Measurements from ENCODE around the gene GALNT14.

GALNT14 gene

GRCh38 chr2:31147645-31148044, 9.4 kb upstream of the GALNT14 start:
- H3K4me1 ChIP-seq (ENCODE audit: control insufficient read depth, insufficient read depth, low read length) = no peaks in the 10 kb centered on the region
- ChIA-PET CTCF (no interaction called here), POLR2A (no interaction called here)

GRCh38 chr2:31142110-31142509, 3.9 kb upstream of the GALNT14 start:
- Histone ChIP-seq H3K4me3 (ENCODE audit: low read depth, low read length) (no peak overlapping the region), H3K4me1 (ENCODE audit: control insufficient read depth, insufficient read depth, low read length) (no peaks in the 10 kb centered on the region), H3K9me3 (ENCODE audit: control insufficient read depth, insufficient read depth, low read depth, low read length) (no peaks in the 10 kb centered on the region), H3K36me3 (ENCODE audit: control insufficient read depth in 2 of 2, insufficient read depth in 1 of 2, low read length in 2 of 2) (no peaks in the 10 kb centered on the region), H3K27ac (ENCODE audit: extremely low read depth, low read depth, low read length) (no peak overlapping the region)
- TF ChIP-seq PRDM1 (tag by site-specific recombination; IDR thresholded peaks at IDR 0.05) = no peak
- no peak for TF ChIP-seq ZNF626 (tag by site-specific recombination; IDR thresholded peaks at IDR 0.05)
- TF ChIP-seq, protein P1, sequence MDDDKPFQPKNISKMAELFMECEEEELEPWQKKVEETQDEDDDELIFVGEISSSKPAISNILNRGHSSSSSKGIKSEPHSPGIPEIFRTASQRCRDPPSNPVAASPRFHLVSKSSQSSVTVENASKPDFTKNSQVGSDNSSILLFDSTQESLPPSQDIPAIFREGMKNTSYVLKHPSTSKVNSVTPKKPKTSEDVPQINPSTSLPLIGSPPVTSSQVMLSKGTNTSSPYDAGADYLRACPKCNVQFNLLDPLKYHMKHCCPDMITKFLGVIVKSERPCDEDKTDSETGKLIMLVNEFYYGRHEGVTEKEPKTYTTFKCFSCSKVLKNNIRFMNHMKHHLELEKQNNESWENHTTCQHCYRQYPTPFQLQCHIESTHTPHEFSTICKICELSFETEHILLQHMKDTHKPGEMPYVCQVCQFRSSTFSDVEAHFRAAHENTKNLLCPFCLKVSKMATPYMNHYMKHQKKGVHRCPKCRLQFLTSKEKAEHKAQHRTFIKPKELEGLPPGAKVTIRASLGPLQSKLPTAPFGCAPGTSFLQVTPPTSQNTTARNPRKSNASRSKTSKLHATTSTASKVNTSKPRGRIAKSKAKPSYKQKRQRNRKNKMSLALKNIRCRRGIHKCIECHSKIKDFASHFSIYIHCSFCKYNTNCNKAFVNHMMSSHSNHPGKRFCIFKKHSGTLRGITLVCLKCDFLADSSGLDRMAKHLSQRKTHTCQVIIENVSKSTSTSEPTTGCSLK (tag by site-specific recombination; IDR thresholded peaks at IDR 0.05) = no peak
- TF ChIP-seq KLF7 (tag by site-specific recombination; IDR thresholded peaks at IDR 0.05; ENCODE audit: borderline replicate concordance) = no peak
- TF ChIP-seq BCL11A (tag by site-specific recombination; IDR thresholded peaks at IDR 0.05; ENCODE audit: low read depth) = no peak
- TF ChIP-seq, protein P2, sequence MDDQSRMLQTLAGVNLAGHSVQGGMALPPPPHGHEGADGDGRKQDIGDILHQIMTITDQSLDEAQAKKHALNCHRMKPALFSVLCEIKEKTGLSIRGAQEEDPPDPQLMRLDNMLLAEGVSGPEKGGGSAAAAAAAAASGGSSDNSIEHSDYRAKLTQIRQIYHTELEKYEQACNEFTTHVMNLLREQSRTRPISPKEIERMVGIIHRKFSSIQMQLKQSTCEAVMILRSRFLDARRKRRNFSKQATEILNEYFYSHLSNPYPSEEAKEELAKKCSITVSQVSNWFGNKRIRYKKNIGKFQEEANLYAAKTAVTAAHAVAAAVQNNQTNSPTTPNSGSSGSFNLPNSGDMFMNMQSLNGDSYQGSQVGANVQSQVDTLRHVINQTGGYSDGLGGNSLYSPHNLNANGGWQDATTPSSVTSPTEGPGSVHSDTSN (CRISPR knock-in tag; IDR thresholded peaks at IDR 0.05) = no peak
- TF ChIP-seq, protein P3, sequence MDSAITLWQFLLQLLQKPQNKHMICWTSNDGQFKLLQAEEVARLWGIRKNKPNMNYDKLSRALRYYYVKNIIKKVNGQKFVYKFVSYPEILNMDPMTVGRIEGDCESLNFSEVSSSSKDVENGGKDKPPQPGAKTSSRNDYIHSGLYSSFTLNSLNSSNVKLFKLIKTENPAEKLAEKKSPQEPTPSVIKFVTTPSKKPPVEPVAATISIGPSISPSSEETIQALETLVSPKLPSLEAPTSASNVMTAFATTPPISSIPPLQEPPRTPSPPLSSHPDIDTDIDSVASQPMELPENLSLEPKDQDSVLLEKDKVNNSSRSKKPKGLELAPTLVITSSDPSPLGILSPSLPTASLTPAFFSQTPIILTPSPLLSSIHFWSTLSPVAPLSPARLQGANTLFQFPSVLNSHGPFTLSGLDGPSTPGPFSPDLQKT (IDR thresholded peaks at IDR 0.05; ENCODE audit: borderline replicate concordance, low read depth, low read length) = no peak
- TF ChIP-seq ZNF341 (tag by site-specific recombination; IDR thresholded peaks at IDR 0.05; ENCODE audit: low read depth) = no peak
- no peak for TF ChIP-seq BCL11B (tag by site-specific recombination; IDR thresholded peaks at IDR 0.05; ENCODE audit: low read depth)
- TF ChIP-seq, protein P4, sequence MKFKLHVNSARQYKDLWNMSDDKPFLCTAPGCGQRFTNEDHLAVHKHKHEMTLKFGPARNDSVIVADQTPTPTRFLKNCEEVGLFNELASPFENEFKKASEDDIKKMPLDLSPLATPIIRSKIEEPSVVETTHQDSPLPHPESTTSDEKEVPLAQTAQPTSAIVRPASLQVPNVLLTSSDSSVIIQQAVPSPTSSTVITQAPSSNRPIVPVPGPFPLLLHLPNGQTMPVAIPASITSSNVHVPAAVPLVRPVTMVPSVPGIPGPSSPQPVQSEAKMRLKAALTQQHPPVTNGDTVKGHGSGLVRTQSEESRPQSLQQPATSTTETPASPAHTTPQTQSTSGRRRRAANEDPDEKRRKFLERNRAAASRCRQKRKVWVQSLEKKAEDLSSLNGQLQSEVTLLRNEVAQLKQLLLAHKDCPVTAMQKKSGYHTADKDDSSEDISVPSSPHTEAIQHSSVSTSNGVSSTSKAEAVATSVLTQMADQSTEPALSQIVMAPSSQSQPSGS (tag by site-specific recombination; IDR thresholded peaks at IDR 0.05; ENCODE audit: low read depth) = no peak
- no peak for TF ChIP-seq ZNF791 (tag by site-specific recombination; IDR thresholded peaks at IDR 0.05)
- TF ChIP-seq ZNF292 (tag by site-specific recombination; IDR thresholded peaks at IDR 0.05; ENCODE audit: borderline replicate concordance, low read depth) = no peak
- TF ChIP-seq ZNF2 (tag by site-specific recombination; IDR thresholded peaks at IDR 0.05) = no peak
- TF ChIP-seq, protein P5, sequence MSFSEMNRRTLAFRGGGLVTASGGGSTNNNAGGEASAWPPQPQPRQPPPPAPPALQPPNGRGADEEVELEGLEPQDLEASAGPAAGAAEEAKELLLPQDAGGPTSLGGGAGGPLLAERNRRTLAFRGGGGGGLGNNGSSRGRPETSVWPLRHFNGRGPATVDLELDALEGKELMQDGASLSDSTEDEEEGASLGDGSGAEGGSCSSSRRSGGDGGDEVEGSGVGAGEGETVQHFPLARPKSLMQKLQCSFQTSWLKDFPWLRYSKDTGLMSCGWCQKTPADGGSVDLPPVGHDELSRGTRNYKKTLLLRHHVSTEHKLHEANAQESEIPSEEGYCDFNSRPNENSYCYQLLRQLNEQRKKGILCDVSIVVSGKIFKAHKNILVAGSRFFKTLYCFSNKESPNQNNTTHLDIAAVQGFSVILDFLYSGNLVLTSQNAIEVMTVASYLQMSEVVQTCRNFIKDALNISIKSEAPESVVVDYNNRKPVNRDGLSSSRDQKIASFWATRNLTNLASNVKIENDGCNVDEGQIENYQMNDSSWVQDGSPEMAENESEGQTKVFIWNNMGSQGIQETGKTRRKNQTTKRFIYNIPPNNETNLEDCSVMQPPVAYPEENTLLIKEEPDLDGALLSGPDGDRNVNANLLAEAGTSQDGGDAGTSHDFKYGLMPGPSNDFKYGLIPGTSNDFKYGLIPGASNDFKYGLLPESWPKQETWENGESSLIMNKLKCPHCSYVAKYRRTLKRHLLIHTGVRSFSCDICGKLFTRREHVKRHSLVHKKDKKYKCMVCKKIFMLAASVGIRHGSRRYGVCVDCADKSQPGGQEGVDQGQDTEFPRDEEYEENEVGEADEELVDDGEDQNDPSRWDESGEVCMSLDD (tag by site-specific recombination; IDR thresholded peaks at IDR 0.05) = no peak
- TF ChIP-seq, protein P6, sequence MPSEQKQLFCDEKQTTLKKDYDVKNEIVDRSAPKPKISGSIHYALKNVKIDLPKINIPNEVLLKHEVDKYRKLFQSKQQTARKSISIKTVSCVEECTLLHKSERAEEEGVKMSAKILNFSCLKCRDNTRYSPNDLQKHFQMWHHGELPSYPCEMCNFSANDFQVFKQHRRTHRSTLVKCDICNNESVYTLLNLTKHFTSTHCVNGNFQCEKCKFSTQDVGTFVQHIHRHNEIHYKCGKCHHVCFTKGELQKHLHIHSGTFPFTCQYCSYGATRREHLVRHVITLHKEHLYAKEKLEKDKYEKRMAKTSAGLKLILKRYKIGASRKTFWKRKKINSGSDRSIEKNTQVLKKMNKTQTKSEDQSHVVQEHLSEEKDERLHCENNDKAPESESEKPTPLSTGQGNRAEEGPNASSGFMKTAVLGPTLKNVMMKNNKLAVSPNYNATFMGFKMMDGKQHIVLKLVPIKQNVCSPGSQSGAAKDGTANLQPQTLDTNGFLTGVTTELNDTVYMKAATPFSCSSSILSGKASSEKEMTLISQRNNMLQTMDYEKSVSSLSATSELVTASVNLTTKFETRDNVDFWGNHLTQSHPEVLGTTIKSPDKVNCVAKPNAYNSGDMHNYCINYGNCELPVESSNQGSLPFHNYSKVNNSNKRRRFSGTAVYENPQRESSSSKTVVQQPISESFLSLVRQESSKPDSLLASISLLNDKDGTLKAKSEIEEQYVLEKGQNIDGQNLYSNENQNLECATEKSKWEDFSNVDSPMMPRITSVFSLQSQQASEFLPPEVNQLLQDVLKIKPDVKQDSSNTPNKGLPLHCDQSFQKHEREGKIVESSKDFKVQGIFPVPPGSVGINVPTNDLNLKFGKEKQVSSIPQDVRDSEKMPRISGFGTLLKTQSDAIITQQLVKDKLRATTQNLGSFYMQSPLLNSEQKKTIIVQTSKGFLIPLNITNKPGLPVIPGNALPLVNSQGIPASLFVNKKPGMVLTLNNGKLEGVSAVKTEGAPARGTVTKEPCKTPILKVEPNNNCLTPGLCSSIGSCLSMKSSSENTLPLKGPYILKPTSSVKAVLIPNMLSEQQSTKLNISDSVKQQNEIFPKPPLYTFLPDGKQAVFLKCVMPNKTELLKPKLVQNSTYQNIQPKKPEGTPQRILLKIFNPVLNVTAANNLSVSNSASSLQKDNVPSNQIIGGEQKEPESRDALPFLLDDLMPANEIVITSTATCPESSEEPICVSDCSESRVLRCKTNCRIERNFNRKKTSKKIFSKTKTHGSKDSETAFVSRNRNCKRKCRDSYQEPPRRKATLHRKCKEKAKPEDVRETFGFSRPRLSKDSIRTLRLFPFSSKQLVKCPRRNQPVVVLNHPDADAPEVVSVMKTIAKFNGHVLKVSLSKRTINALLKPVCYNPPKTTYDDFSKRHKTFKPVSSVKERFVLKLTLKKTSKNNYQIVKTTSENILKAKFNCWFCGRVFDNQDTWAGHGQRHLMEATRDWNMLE (tag by site-specific recombination; conservative IDR thresholded peaks at IDR 0.05; ENCODE audit: low read depth) = no peak
- no peak for TF ChIP-seq ZNF785 (tag by site-specific recombination; IDR thresholded peaks at IDR 0.05)
- TF ChIP-seq ZNF610 (tag by site-specific recombination; IDR thresholded peaks at IDR 0.05; ENCODE audit: borderline replicate concordance) = no peak
- ChIA-PET POLR2A (no interaction called here), CTCF (interaction anchor here (0.8 to 3.2 kb wide), 2 partner anchors 9 to 16 kb away, joined by 3 to 8 read pairs; no protein-coding TSS in a partner anchor)

More at GRCh38 chr2:31147645-31148044, 9.4 kb upstream of the GALNT14 start:
- Histone ChIP-seq H3K27ac (ENCODE audit: extremely low read depth, low read depth, low read length) (no peak overlapping the region), H3K36me3 (ENCODE audit: control insufficient read depth in 2 of 2, insufficient read depth in 1 of 2, low read length in 2 of 2) (no peaks in the 10 kb centered on the region), H3K4me3 (ENCODE audit: low read depth, low read length) (no peak overlapping the region), H3K9me3 (ENCODE audit: control insufficient read depth, insufficient read depth, low read depth, low read length) (no peaks in the 10 kb centered on the region)
- TF ChIP-seq, protein P7, sequence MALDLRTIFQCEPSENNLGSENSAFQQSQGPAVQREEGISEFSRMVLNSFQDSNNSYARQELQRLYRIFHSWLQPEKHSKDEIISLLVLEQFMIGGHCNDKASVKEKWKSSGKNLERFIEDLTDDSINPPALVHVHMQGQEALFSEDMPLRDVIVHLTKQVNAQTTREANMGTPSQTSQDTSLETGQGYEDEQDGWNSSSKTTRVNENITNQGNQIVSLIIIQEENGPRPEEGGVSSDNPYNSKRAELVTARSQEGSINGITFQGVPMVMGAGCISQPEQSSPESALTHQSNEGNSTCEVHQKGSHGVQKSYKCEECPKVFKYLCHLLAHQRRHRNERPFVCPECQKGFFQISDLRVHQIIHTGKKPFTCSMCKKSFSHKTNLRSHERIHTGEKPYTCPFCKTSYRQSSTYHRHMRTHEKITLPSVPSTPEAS (tag by site-specific recombination; IDR thresholded peaks at IDR 0.05) = no peak
- TF ChIP-seq ZNF701 (tag by site-specific recombination; IDR thresholded peaks at IDR 0.05) (no peak), ZNF133 (tag by site-specific recombination; IDR thresholded peaks at IDR 0.05) (no peak)
